H9 (cell line): ENCODE data around the gene CTDNEP1. TPM values are rescaled to one million over a fixed set of nuclear protein-coding genes. Genes with fewer than 3 reads are reported as not detected.

Experiments used
- DNase-seq: peaks from one replicate; pipeline ENCODE4 v3.0.0-alpha.2; 2017
- H2AFZ ChIP-seq: one replicate; pipeline ENCODE4 v1.6.1; 2013; ENCODE audit warnings: mild to moderate bottlenecking, low read length, control low read depth, moderate library complexity
- H2AK5ac ChIP-seq: 2 replicates; pipeline ENCODE4 v1.6.1; 2013; ENCODE audit warnings: low read length, control low read depth, mixed read lengths; ENCODE audit not compliant: insufficient read length
- H2BK120ac ChIP-seq: one replicate; pipeline ENCODE4 v1.6.1; 2013; ENCODE audit warnings: low read depth, mild to moderate bottlenecking, low read length, control low read depth, inconsistent platforms; ENCODE audit not compliant: poor library complexity, severe bottlenecking
- H2BK12ac ChIP-seq: 2 replicates; pipeline ENCODE4 v1.6.1; 2013; ENCODE audit warnings: low read length, control low read depth, mixed read lengths, low read depth; ENCODE audit not compliant: insufficient read length
- H2BK15ac ChIP-seq: 2 replicates; pipeline ENCODE4 v1.6.1; 2013; ENCODE audit warnings: low read depth, low read length, control low read depth
- H2BK20ac ChIP-seq: one replicate; pipeline ENCODE4 v1.6.1; 2013; ENCODE audit warnings: low read depth, mild to moderate bottlenecking, low read length, control low read depth, inconsistent platforms; ENCODE audit not compliant: poor library complexity, severe bottlenecking
- H2BK5ac ChIP-seq: 2 replicates; pipeline ENCODE4 v1.6.1; 2013; ENCODE audit warnings: low read length, control low read depth, mixed read lengths; ENCODE audit not compliant: insufficient read length
- H3K14ac ChIP-seq: 2 replicates; pipeline ENCODE4 v1.6.1; 2013; ENCODE audit warnings: low read length, control low read depth; ENCODE audit not compliant: insufficient read depth
- H3K18ac ChIP-seq: 2 replicates; pipeline ENCODE4 v1.6.1; 2013; ENCODE audit warnings: low read depth, mild to moderate bottlenecking, mixed read lengths, low read length, control low read depth; ENCODE audit not compliant: insufficient read length
- H3K23ac ChIP-seq: 2 replicates; pipeline ENCODE4 v1.6.1; 2013; ENCODE audit warnings: low read length, control low read depth, mixed read lengths, low read depth; ENCODE audit not compliant: insufficient read length
- H3K23me2 ChIP-seq: 2 replicates; pipeline ENCODE4 v1.6.1; 2013; ENCODE audit warnings: low read depth, mild to moderate bottlenecking, mixed read lengths, low read length, control low read depth; ENCODE audit not compliant: insufficient read length, poor library complexity, severe bottlenecking
- H3K27ac ChIP-seq: 2 replicates; pipeline ENCODE4 v1.5.1; 2013; ENCODE audit warnings: low read length, control low read depth, mixed read lengths, low read depth; ENCODE audit not compliant: insufficient read length
- H3K27me3 ChIP-seq: 2 replicates; pipeline ENCODE4 v1.6.1; 2013; ENCODE audit warnings: low read length, control low read depth, inconsistent platforms; ENCODE audit not compliant: insufficient read depth
- H3K4ac ChIP-seq: 2 replicates; pipeline ENCODE4 v1.6.1; 2013; ENCODE audit warnings: low read depth, mild to moderate bottlenecking, control low read depth, inconsistent platforms, low read length, moderate library complexity
- H3K4me1 ChIP-seq: 2 replicates; pipeline ENCODE4 v1.6.1; 2013; ENCODE audit warnings: low read length, control low read depth, inconsistent platforms; ENCODE audit not compliant: insufficient read depth
- H3K4me2 ChIP-seq: 2 replicates; pipeline ENCODE4 v1.6.1; 2013; ENCODE audit warnings: low read length, control low read depth, mixed read lengths; ENCODE audit not compliant: insufficient read length, insufficient read depth
- H3K56ac ChIP-seq: 2 replicates; pipeline ENCODE4 v1.6.1; 2013; ENCODE audit warnings: low read depth, mild to moderate bottlenecking, mixed read lengths, low read length, control low read depth; ENCODE audit not compliant: insufficient read length
- H3K79me1 ChIP-seq: 2 replicates; pipeline ENCODE4 v1.6.1; 2013; ENCODE audit warnings: low read depth, mild to moderate bottlenecking, moderate library complexity, low read length, control low read depth, inconsistent platforms; ENCODE audit not compliant: insufficient read depth, poor library complexity, severe bottlenecking
- H3K79me2 ChIP-seq: 2 replicates; pipeline ENCODE4 v1.6.1; 2013; ENCODE audit warnings: low read length, control low read depth, inconsistent platforms; ENCODE audit not compliant: insufficient read depth
- H3K9ac ChIP-seq: 2 replicates; pipeline ENCODE4 v1.6.1; 2013; ENCODE audit warnings: low read length, control low read depth, mixed read lengths; ENCODE audit not compliant: insufficient read length; ENCODE audit errors: extremely low read depth
- H3K9me3 ChIP-seq: one replicate; pipeline ENCODE4 v1.6.1; 2013; ENCODE audit warnings: low read depth, low read length, inconsistent platforms; ENCODE audit not compliant: control insufficient read depth
- H3T11ph ChIP-seq: one replicate; pipeline ENCODE4 v1.6.1; 2013; ENCODE audit warnings: mild to moderate bottlenecking, low read length, control low read depth, inconsistent platforms
- H4K20me1 ChIP-seq: one replicate; pipeline ENCODE4 v1.6.1; 2013; ENCODE audit not compliant: control insufficient read depth, insufficient read length, insufficient read depth
- H4K5ac ChIP-seq: 2 replicates; pipeline ENCODE4 v1.6.1; 2013; ENCODE audit warnings: low read depth, mild to moderate bottlenecking, mixed read lengths, low read length, control low read depth; ENCODE audit not compliant: insufficient read length
- H4K8ac ChIP-seq: replicated peaks from 2 replicates; pipeline ENCODE4 v1.6.1; 2013; ENCODE audit warnings: low read length, control low read depth, mixed read lengths, low read depth; ENCODE audit not compliant: insufficient read length
- H4K91ac ChIP-seq: 2 replicates; pipeline ENCODE4 v1.6.1; 2013; ENCODE audit warnings: low read depth, mild to moderate bottlenecking, moderate library complexity, mixed read lengths, low read length, control low read depth; ENCODE audit not compliant: insufficient read length
- H3K27ac Mint-ChIP-seq, 3 experiments: 2 replicates in 2 of 3; 3 replicates in 1 of 3; pipeline ENCODE4 v1.8.0; 2020 to 2021; ENCODE audit warnings: mixed read lengths in 3 of 3, mild to moderate bottlenecking in 1 of 3, moderate library complexity in 1 of 3
- H3K27me3 Mint-ChIP-seq: 2 replicates; pipeline ENCODE4 v1.8.0; 2021; ENCODE audit warnings: low read depth, mild to moderate bottlenecking, moderate library complexity, mixed read lengths
- H3K36me3 Mint-ChIP-seq, 3 experiments: 2 replicates in 2 of 3; 3 replicates in 1 of 3; pipeline ENCODE4 v1.8.0; 2020 to 2021; ENCODE audit warnings: low read depth in 3 of 3, mixed read lengths in 3 of 3; ENCODE audit not compliant: insufficient read depth in 1 of 3
- H3K4me1 Mint-ChIP-seq, 2 experiments: 2 replicates each; pipeline ENCODE4 v1.8.0; 2020; ENCODE audit warnings: mixed read lengths in 2 of 2
- H3K4me3 Mint-ChIP-seq, 2 experiments: 2 replicates in 1 of 2; 3 replicates in 1 of 2; pipeline ENCODE4 v1.8.0; 2020 to 2021; ENCODE audit warnings: mild to moderate bottlenecking in 2 of 2, mixed read lengths in 2 of 2, moderate library complexity in 1 of 2
- H3K9me3 Mint-ChIP-seq, 2 experiments: 2 replicates in 1 of 2; 3 replicates in 1 of 2; pipeline ENCODE4 v1.8.0; 2020; ENCODE audit warnings: mild to moderate bottlenecking in 2 of 2, mixed read lengths in 2 of 2, moderate library complexity in 1 of 2
- WGBS: extraction: QIAGEN DNeasy Blood & Tissue Kit; methylation state at CpG from one replicate; pipeline ENCODE4 v1.1.7; 2013; ENCODE audit warnings: missing lambda C conversion rate, low lambda C conversion rate, mixed read lengths; ENCODE audit not compliant: insufficient read length; ENCODE audit errors: extremely low coverage; 5-methylcytosine and 5-hydroxymethylcytosine counted together
- total RNA-seq: library from RNA; stranded (reverse); gene quantifications from 2 replicates; pipeline ENCODE4 v1.2.1, GENCODE V29; 2021
- TF ChIP-seq, protein P1 (sequence below): fragments of 200-600 bp; sonication (generic); conservative IDR thresholded peaks from 3 replicates; pipeline ENCODE4 v1.8.0; 2021; ENCODE audit warnings: antibody characterized with exemption, mild to moderate bottlenecking

The CTDNEP1 gene
- total RNA-seq, 1 experiment from 2014 or later, result 134 TPM

DNA sequence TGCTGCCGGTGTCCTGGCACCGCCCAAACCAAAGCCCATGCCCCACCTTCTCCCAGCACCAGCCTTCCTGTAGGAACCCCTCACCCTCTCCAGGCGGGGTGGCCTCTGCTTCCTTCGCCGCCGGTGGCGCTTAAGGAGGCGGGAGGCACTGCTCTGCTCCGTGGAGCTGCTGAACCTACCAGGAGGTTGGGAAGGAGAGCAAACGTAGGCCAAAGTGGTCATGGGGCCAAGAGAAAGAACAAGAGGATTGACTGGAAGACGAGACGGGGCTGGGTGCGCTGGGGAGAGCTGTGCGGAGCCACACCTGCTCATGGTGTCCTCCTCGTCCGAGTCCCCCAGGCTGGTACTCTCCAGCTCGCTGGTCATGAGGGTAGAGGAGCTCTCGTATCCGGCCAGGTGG lies 22.0 kb downstream of the CTDNEP1 start:
- Histone ChIP-seq H3K9me3 (no peaks in the 10 kb centered on the region), H4K5ac (no peak overlapping the region), H3K56ac (no peak overlapping the region), H3K18ac (no peak overlapping the region), H3K23me2 (peaks cover 5% of the 10 kb centered on the region), H3K79me2 (peaks cover 15% of the 10 kb centered on the region; the same call in 1 of the 2 replicates), H3K4ac (no peak overlapping the region), H3K27ac (no peak overlapping the region), H2BK15ac (no peak overlapping the region), H2AK5ac (no peak overlapping the region), H3K4me2 (no peak overlapping the region), H3K4me1 (no peaks in the 10 kb centered on the region), H4K20me1 (no peaks in the 10 kb centered on the region), H2BK120ac (no peak overlapping the region), H4K8ac (no peak overlapping the region), H3T11ph (no peak overlapping the region), H3K23ac (no peak overlapping the region), H3K27me3 (no peaks in the 10 kb centered on the region), H2BK5ac (no peak overlapping the region), H4K91ac (no peak overlapping the region), H3K9ac (no peak overlapping the region), H2BK12ac (no peak overlapping the region), H2BK20ac (no peak overlapping the region), H3K79me1 (peaks cover 13% of the 10 kb centered on the region), H2AFZ (no peak overlapping the region), H3K14ac (no peak overlapping the region)
- Mint-ChIP-seq H3K27ac (no peak overlapping the region), H3K4me1 (peaks cover 17 to 18% of the 10 kb centered on the region in 2 experiments), H3K9me3 (no peaks in the 10 kb centered on the region), H3K36me3 (peaks cover 35 to 69% (median 62%) of the 10 kb centered on the region in 3 experiments; a peak in 6 of 7 replicates), H3K27me3 (no peaks in the 10 kb centered on the region; the same call in 1 of the 2 replicates), H3K4me3 (peak overlapping the region in 1 of 2 experiments; percentile 48; a peak in 1 of 5 replicates)
- TF ChIP-seq, protein P1, sequence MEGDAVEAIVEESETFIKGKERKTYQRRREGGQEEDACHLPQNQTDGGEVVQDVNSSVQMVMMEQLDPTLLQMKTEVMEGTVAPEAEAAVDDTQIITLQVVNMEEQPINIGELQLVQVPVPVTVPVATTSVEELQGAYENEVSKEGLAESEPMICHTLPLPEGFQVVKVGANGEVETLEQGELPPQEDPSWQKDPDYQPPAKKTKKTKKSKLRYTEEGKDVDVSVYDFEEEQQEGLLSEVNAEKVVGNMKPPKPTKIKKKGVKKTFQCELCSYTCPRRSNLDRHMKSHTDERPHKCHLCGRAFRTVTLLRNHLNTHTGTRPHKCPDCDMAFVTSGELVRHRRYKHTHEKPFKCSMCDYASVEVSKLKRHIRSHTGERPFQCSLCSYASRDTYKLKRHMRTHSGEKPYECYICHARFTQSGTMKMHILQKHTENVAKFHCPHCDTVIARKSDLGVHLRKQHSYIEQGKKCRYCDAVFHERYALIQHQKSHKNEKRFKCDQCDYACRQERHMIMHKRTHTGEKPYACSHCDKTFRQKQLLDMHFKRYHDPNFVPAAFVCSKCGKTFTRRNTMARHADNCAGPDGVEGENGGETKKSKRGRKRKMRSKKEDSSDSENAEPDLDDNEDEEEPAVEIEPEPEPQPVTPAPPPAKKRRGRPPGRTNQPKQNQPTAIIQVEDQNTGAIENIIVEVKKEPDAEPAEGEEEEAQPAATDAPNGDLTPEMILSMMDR, result no peak
- WGBS, result no CpG with 5 or more reads among the region's 19 CpGs
- DNase-seq, result no peak
